ENCODE results near the gene MLPH. TPM values are rescaled to one million over a fixed set of nuclear protein-coding genes. Genes with fewer than 3 reads are reported as not detected.

MLPH gene
- total RNA-seq, 1 experiment from 2014 or later = 237 TPM

GRCh38 chr2:237602409-237602808 is 115.4 kb downstream of the MLPH start:
- no peaks in the 10 kb centered on the region for H3K4me1 ChIP-seq (replicated peaks; ENCODE audit: insufficient read depth)
- H2AFZ ChIP-seq = no peak overlapping the region
- TF ChIP-seq CTCF (conservative IDR thresholded peaks at IDR 0.05) (no peak), EZH2 (IDR thresholded peaks at IDR 0.05; ENCODE audit: low read depth) (no peak)
- H3K9me2 ChIP-seq (ENCODE audit: insufficient read depth) = no peaks in the 10 kb centered on the region
- ChIA-PET CTCF (interaction anchor here (0.6 kb wide), 1 partner anchor 882 kb away, joined by 3 read pairs; no protein-coding TSS in a partner anchor), POLR2A (ENCODE audit: unreplicated experiment) (interaction anchor here (0.7 kb wide), 1 partner anchor 113 kb away, joined by 8 read pairs; no protein-coding TSS in a partner anchor)
- H3K4me2 ChIP-seq = no peak overlapping the region
- H3K4me3 ChIP-seq = no peak overlapping the region
- no peaks in the 10 kb centered on the region for H3K27me3 ChIP-seq (ENCODE audit: insufficient read depth, low read depth)
- no peaks in the 10 kb centered on the region for H3K36me3 ChIP-seq (ENCODE audit: low read depth)
- DNase-seq = no peak
- no peaks in the 10 kb centered on the region; the same call in 1 of the 2 replicates for H3F3A ChIP-seq (ENCODE audit: insufficient read depth, low read depth)
- no peaks in the 10 kb centered on the region for H3K9me3 ChIP-seq (ENCODE audit: insufficient read depth, low read depth)
- BruUV-seq (replicated peaks) = no TSS peak
- intact Hi-C loops (cut with micrococcal nuclease; ENCODE audit: unreplicated experiment) = no loop called here
- H3K79me2 ChIP-seq (ENCODE audit: low read depth) = no peaks in the 10 kb centered on the region
- no peak overlapping the region for H3K27ac ChIP-seq
- H4K20me1 ChIP-seq (ENCODE audit: insufficient read depth) = no peaks in the 10 kb centered on the region

DNA sequence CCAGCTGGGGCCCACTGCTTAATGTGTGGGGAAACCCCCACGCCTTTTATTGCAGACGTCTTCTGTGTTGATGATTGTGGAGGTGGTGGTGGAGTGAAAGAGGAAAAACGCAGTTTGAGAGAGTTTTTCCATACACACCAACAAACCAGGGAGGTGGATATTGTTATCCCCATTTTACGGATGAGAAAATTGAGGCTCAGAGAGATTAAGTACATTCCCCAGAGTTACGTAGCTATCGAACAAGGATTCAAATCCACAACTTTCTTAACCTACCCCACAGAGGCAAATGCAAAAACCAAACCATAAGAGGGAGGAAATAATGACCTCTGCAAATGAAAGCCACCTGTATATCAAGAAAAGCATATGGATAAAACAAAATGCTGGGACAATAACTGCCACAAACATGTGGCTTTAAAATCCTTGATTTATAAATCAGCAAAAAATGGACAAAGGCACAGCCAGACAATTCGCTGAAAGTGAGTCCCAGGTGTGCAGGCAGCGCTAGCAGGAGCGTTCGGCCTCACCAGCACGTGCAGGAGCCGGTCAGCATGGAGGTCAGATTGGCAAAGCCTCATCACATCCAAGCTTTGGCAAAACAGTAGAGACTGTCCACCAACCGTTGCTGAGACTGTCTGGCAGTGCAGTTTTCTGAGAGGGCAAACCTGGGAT is 116.1 kb downstream of the MLPH start:
- CTCF ChIA-PET = no interaction called here
- H2AFZ ChIP-seq = no peak overlapping the region
- H3K9me3 ChIP-seq (ENCODE audit: insufficient read depth, low read depth) = no peaks in the 10 kb centered on the region
- H3K4me1 ChIP-seq (replicated peaks; ENCODE audit: insufficient read depth) = no peaks in the 10 kb centered on the region
- DNase-seq = no peak
- H3K9me2 ChIP-seq (ENCODE audit: insufficient read depth) = no peaks in the 10 kb centered on the region
- POLR2A ChIA-PET (ENCODE audit: unreplicated experiment) = interaction anchor here (0.6 kb wide), 1 partner anchor 100 kb away, joined by 3 read pairs; no protein-coding TSS in a partner anchor
- no peaks in the 10 kb centered on the region for H4K20me1 ChIP-seq (ENCODE audit: insufficient read depth)
- H3K79me2 ChIP-seq (ENCODE audit: low read depth) = no peaks in the 10 kb centered on the region
- H3F3A ChIP-seq (ENCODE audit: insufficient read depth, low read depth) = no peaks in the 10 kb centered on the region; the same call in 1 of the 2 replicates
- H3K4me3 ChIP-seq = no peak overlapping the region
- no peak for TF ChIP-seq CTCF (conservative IDR thresholded peaks at IDR 0.05)
- no peak for TF ChIP-seq EZH2 (IDR thresholded peaks at IDR 0.05; ENCODE audit: low read depth)
- H3K27me3 ChIP-seq (ENCODE audit: insufficient read depth, low read depth) = no peaks in the 10 kb centered on the region
- intact Hi-C loops (cut with micrococcal nuclease; ENCODE audit: unreplicated experiment) = no loop called here
- no peak overlapping the region for H3K27ac ChIP-seq
- no peaks in the 10 kb centered on the region for H3K36me3 ChIP-seq (ENCODE audit: low read depth)
- no peak overlapping the region for H3K4me2 ChIP-seq
- BruUV-seq (replicated peaks) = no TSS peak

- ChIA-PET POLR2A (ENCODE audit: unreplicated experiment) (interaction anchor here (0.6 to 0.8 kb wide), 2 partner anchors 99 kb away, joined by 3 to 18 read pairs; no protein-coding TSS in a partner anchor), CTCF (interaction anchor here (0.6 kb wide), 2 partner anchors 12 to 438 kb away, joined by 3 to 5 read pairs; no protein-coding TSS in a partner anchor)
- BruUV-seq (replicated peaks) = no TSS peak
- Histone ChIP-seq H3F3A (ENCODE audit: insufficient read depth, low read depth) (no peaks in the 10 kb centered on the region; the same call in 1 of the 2 replicates), H3K27me3 (ENCODE audit: insufficient read depth, low read depth) (no peaks in the 10 kb centered on the region), H3K79me2 (ENCODE audit: low read depth) (no peaks in the 10 kb centered on the region), H3K9me2 (ENCODE audit: insufficient read depth) (no peaks in the 10 kb centered on the region), H4K20me1 (ENCODE audit: insufficient read depth) (no peaks in the 10 kb centered on the region), H2AFZ (no peak overlapping the region), H3K4me1 (replicated peaks; ENCODE audit: insufficient read depth) (no peaks in the 10 kb centered on the region), H3K4me2 (no peak overlapping the region), H3K36me3 (ENCODE audit: low read depth) (no peaks in the 10 kb centered on the region), H3K27ac (no peak overlapping the region), H3K4me3 (no peak overlapping the region), H3K9me3 (ENCODE audit: insufficient read depth, low read depth) (no peaks in the 10 kb centered on the region)
- no peak for TF ChIP-seq CTCF (conservative IDR thresholded peaks at IDR 0.05)
- no peak for TF ChIP-seq EZH2 (IDR thresholded peaks at IDR 0.05; ENCODE audit: low read depth)
- no peak for DNase-seq
- intact Hi-C loops (cut with micrococcal nuclease; ENCODE audit: unreplicated experiment) = no loop called here
Measured at GRCh38 chr2:237603718-237604362, 116.8 kb downstream of the MLPH start.

Data from PC-9 (cell line).